SW 1271 (cell line): ENCODE data around the gene TRAF3.

Experiments
- DNase-seq, 2 experiments: peaks; one replicate each; lab custom pipeline; 2025; lab: John Stamatoyannopoulos, UW

The TRAF3 gene

GRCh38 chr14:102776761-102777710, at the start of gene TRAF3:
TSS of gene TRAF3 (plus strand) at chr14:102777449. CDS start at chr14:102870202, 92,753 bp downstream.
- peak in 1 of 2 experiments; percentile 22 for DNase-seq

GRCh38 chr14:102728501-102728900, 48.7 kb upstream of the TRAF3 start:
- DNase-seq = no peak

GRCh38 chr14:102729268-102729667, 48.0 kb upstream of the TRAF3 start:
- no peak for DNase-seq

GRCh38 chr14:102729825-102730224, 47.4 kb upstream of the TRAF3 start:
- no peak for DNase-seq

GRCh38 chr14:102731101-102731870, 46.0 kb upstream of the TRAF3 start:
- no peak for DNase-seq

- no peak for DNase-seq
These were observed 45.1 kb upstream of the TRAF3 start for GRCh38 chr14:102731871-102732800.

- no peak for DNase-seq
These were observed 44.3 kb upstream of the TRAF3 start for GRCh38 chr14:102732924-102733323.

- no peak for DNase-seq
These were observed 43.9 kb upstream of the TRAF3 start for GRCh38 chr14:102733326-102733725.

- DNase-seq = no peak
These were observed 42.8 kb upstream of the TRAF3 start for GRCh38 chr14:102734436-102734835.

GRCh38 chr14:102736956-102737355, 40.3 kb upstream of the TRAF3 start:
- DNase-seq = no peak

- no peak for DNase-seq
These were observed 39.6 kb upstream of the TRAF3 start for GRCh38 chr14:102737402-102738372.

GRCh38 chr14:102738373-102739189, 38.7 kb upstream of the TRAF3 start:
- no peak for DNase-seq

- DNase-seq = no peak
These were observed 38.1 kb upstream of the TRAF3 start for GRCh38 chr14:102739190-102739469.

- no peak for DNase-seq
These were observed 30.4 kb upstream of the TRAF3 start for GRCh38 chr14:102746634-102747438.

GRCh38 chr14:102748806-102749205, 28.4 kb upstream of the TRAF3 start:
- DNase-seq = no peak

GRCh38 chr14:102749393-102750305, 27.6 kb upstream of the TRAF3 start:
- DNase-seq = no peak

- no peak for DNase-seq
These were observed 26.9 kb upstream of the TRAF3 start for GRCh38 chr14:102750376-102750775.

GRCh38 chr14:102751088-102751487, 26.2 kb upstream of the TRAF3 start:
- no peak for DNase-seq
